HCT116 (cell line): ENCODE data around the gene DNTT. TPM values are rescaled to one million over a fixed set of nuclear protein-coding genes. Genes with fewer than 3 reads are reported as not detected.
A peak's percentile ranks its signal among the peaks of the same experiment; 100 is the strongest.

Experiments used
- ATAC-seq: fragments of 200-7000 bp; cut with Tn5 transposase; 2 replicates; pipeline ENCODE4 v1.9.1; 2020; ENCODE audit warnings: mild to moderate bottlenecking, moderate library complexity
- BruUV-seq: library from RNA; stranded (reverse); fragments of 400-500 nt; replicated peaks from 2 replicates; lab custom pipeline; 2021; lab: Mats Ljungman, UMichigan
- CTCF ChIA-PET: fragments of 300-600 bp; sonication (Branson Sonifier 250); formaldehyde crosslinking; loops from one replicate; lab custom pipeline; 2021; ENCODE audit warnings: antibody characterized with exemption; lab: Charles Lee
- POLR2A ChIA-PET: fragments of 300-600, 350-600 bp; sonication (Branson Sonifier 250); formaldehyde crosslinking; loops from one replicate; lab custom pipeline; 2021; ENCODE audit warnings: antibody characterized with exemption; lab: Charles Lee
- RAD21 ChIA-PET, 2 experiments: fragments of 300-600 bp; sonication (Branson Sonifier 250); formaldehyde crosslinking; loops; one replicate each; lab custom pipeline; 2023; ENCODE audit warnings: low total read pairs in 2 of 2; ENCODE audit not compliant: uncharacterized antibody in 2 of 2, unreplicated experiment in 2 of 2, low non-redundant PET in 1 of 2; lab: Charles Lee
- DNase-seq: peaks from one replicate; pipeline ENCODE4 v3.0.0-alpha.2; 2010; ENCODE audit warnings: low read depth, low spot score
- H2AFZ ChIP-seq: fragments of 200-600 bp; shearing (Covaris generic), sonication (generic); 2 replicates; pipeline ENCODE4 v1.6.1; 2017; ENCODE audit warnings: low read depth, mixed run types, mixed read lengths, antibody characterized with exemption, low read length; ENCODE audit not compliant: poor library complexity, severe bottlenecking
- H3K27ac ChIP-seq: 2 replicates; pipeline ENCODE4 v1.5.1; 2012; ENCODE audit warnings: low read depth, low read length
- H3K27me3 ChIP-seq: fragments of 200-600 bp; sonication (generic); 2 replicates; pipeline ENCODE4 v1.6.1; 2016; ENCODE audit warnings: mixed run types, low read length, mixed read lengths; ENCODE audit not compliant: insufficient read depth
- H3K36me3 ChIP-seq, 2 experiments: fragments of 200-500 bp in 1 of 2; fragments of 200-600 bp in 1 of 2; sonication (Bioruptor generic) in 1 of 2; sonication (generic) in 1 of 2; 2 replicates each; pipeline versions ENCODE4 v1.5.1 to v1.6.1; 2014 to 2016; ENCODE audit warnings: low read length in 2 of 2, inconsistent platforms in 1 of 2, mixed read lengths in 1 of 2, mixed run types in 1 of 2; ENCODE audit not compliant: insufficient read depth in 2 of 2, control insufficient read depth in 1 of 2
- H3K4me1 ChIP-seq, 2 experiments: fragments of 200-600 bp in 1 of 2; sonication (generic) in 1 of 2; 2 replicates each; pipeline versions ENCODE4 v1.5.1 to v1.6.1; 2012 to 2017; ENCODE audit warnings: low read length in 2 of 2, inconsistent platforms in 1 of 2, mild to moderate bottlenecking in 1 of 2, mixed read lengths in 1 of 2, mixed run types in 1 of 2, moderate library complexity in 1 of 2; ENCODE audit not compliant: insufficient read depth in 2 of 2, control insufficient read depth in 1 of 2
- H3K4me2 ChIP-seq: fragments of 200-600 bp; sonication (generic); 2 replicates; pipeline ENCODE4 v1.6.1; 2017; ENCODE audit warnings: mixed run types, low read length, mixed read lengths
- H3K4me3 ChIP-seq, 2 experiments: fragments of 200-600 bp in 1 of 2; sonication (generic) in 1 of 2; replicated peaks in 1 of 2; 2 replicates each; pipeline ENCODE4 v1.5.1; 2011 to 2016; ENCODE audit warnings: low read length in 2 of 2, control low read depth in 1 of 2, low read depth in 1 of 2, mild to moderate bottlenecking in 1 of 2, mixed read lengths in 1 of 2, mixed run types in 1 of 2
- H3K79me2 ChIP-seq: fragments of 200-600 bp; sonication (generic); 2 replicates; pipeline ENCODE4 v1.6.1; 2017; ENCODE audit warnings: mild to moderate bottlenecking, mixed run types, low read length, moderate library complexity, mixed read lengths; ENCODE audit not compliant: insufficient read depth
- H3K9ac ChIP-seq: fragments of 200-600 bp; sonication (generic); 2 replicates; pipeline ENCODE4 v1.6.1; 2016; ENCODE audit warnings: low read length, mixed read lengths
- H3K9me2 ChIP-seq: fragments of 200-600 bp; sonication (generic), shearing (Covaris generic); 2 replicates; pipeline ENCODE4 v1.6.1; 2017; ENCODE audit warnings: mixed run types, mild to moderate bottlenecking, moderate library complexity; ENCODE audit not compliant: insufficient read depth
- H3K9me3 ChIP-seq, 2 experiments: fragments of 200-500 bp in 1 of 2; fragments of 200-600 bp in 1 of 2; sonication (Bioruptor generic) in 1 of 2; sonication (generic) in 1 of 2; 2 replicates each; pipeline ENCODE4 v1.6.1; 2014 to 2017; ENCODE audit warnings: low read length in 2 of 2, mixed read lengths in 2 of 2, inconsistent platforms in 1 of 2, low read depth in 1 of 2, mild to moderate bottlenecking in 1 of 2, mixed run types in 1 of 2, moderate library complexity in 1 of 2; ENCODE audit not compliant: control insufficient read depth in 1 of 2, insufficient read depth in 1 of 2
- H4K20me1 ChIP-seq: fragments of 200-600 bp; sonication (generic), shearing (Covaris generic); 2 replicates; pipeline ENCODE4 v1.6.1; 2017; ENCODE audit warnings: mixed run types, mild to moderate bottlenecking, moderate library complexity; ENCODE audit not compliant: insufficient read depth
- CBX3 ChIP-seq: IDR thresholded peaks from 2 replicates; pipeline ENCODE4 v1.6.1; 2012; ENCODE audit warnings: low read depth
- CEBPB ChIP-seq: IDR thresholded peaks from 2 replicates; pipeline ENCODE4 v1.6.1; 2012; ENCODE audit warnings: low read depth
- CTCF ChIP-seq, 3 experiments: fragments of 200-600 bp in 1 of 3; sonication (generic) in 1 of 3; IDR thresholded peaks in 2 of 3; conservative IDR thresholded peaks in 1 of 3; 2 replicates each; pipeline ENCODE4 v1.5.1; 2012 to 2017; ENCODE audit warnings: low read depth in 2 of 3, low read length in 2 of 3, antibody characterized with exemption in 1 of 3, borderline replicate concordance in 1 of 3, control low read depth in 1 of 3, mild to moderate bottlenecking in 1 of 3, mixed read lengths in 1 of 3, mixed run types in 1 of 3, moderate library complexity in 1 of 3; ENCODE audit not compliant: insufficient read depth in 1 of 3
- ELF1 ChIP-seq: IDR thresholded peaks from 2 replicates; pipeline ENCODE4 v1.6.1; 2012; ENCODE audit warnings: low read depth, borderline replicate concordance
- TCF7L2 ChIP-seq: IDR thresholded peaks from 2 replicates; pipeline ENCODE4 v1.7.0; 2011; ENCODE audit warnings: borderline replicate concordance, inconsistent platforms; ENCODE audit not compliant: insufficient read depth, insufficient read length; ENCODE audit errors: extremely low read depth
- ZFX ChIP-seq: fragments of 450-650 bp; IDR thresholded peaks from 2 replicates; pipeline ENCODE4 v1.6.1; 2017
- ZNF274 ChIP-seq: fragments of 200-500 bp; sonication (Bioruptor generic); IDR thresholded peaks from 2 replicates; pipeline ENCODE4 v1.6.1; 2014; ENCODE audit warnings: mild to moderate bottlenecking, low read depth, low read length, inconsistent platforms
- intact Hi-C: fragments of 100-400 bp; cut with micrococcal nuclease; formaldehyde crosslinking; loops from 2 replicates; pipeline ENCODE4 v1.10.0; 2022
- total RNA-seq: library from RNA; stranded (reverse); gene quantifications from one replicate; pipeline ENCODE4 v1.2.1, GENCODE V29; 2021; ENCODE audit not compliant: unreplicated experiment

DNTT gene
- total RNA-seq, 1 experiment from 2014 or later = not detected

- Histone ChIP-seq H3K4me2 (no peak overlapping the region), H3K27me3 (0 out of 2 replicates have a peak, but pooled peaks cover 2% of the 10 kb centered on the region), H4K20me1 (no peaks in the 10 kb centered on the region), H3K9ac (no peak overlapping the region), H3K27ac (no peak overlapping the region), H3K4me1 (no peaks in the 10 kb centered on the region), H3K9me3 (no peaks in the 10 kb centered on the region), H2AFZ (no peak overlapping the region), H3K4me3 (no peak overlapping the region), H3K79me2 (no peaks in the 10 kb centered on the region), H3K9me2 (no peaks in the 10 kb centered on the region), H3K36me3 (no peaks in the 10 kb centered on the region)
- RAD21 ChIA-PET = no interaction called here
- intact Hi-C loops = no loop called here
- TF ChIP-seq CBX3 (no peak), ELF1 (no peak), CTCF (IDR thresholded peaks at IDR 0.05 in 2 of 3, conservative IDR thresholded peaks at IDR 0.05 in 1 of 3; ENCODE audit: borderline replicate concordance in 1 of 3, insufficient read depth in 1 of 3, low read depth in 2 of 3, low read length in 2 of 3) (peak; percentile 19 to 68 (median 48); a peak in 4 of 6 replicates), ZFX (no peak), CEBPB (no peak), ZNF274 (no peak)
- ATAC-seq (peak; percentile 73; the same call in 1 of the 2 replicates), DNase-seq (no peak)
- CTCF ChIA-PET = no interaction called here
- POLR2A ChIA-PET = no interaction called here
- no TSS peak for BruUV-seq
Observed at GRCh38 chr10:96321822-96322221, 17.6 kb downstream of the DNTT start.

GRCh38 chr10:96322275-96322674 lies 18.0 kb downstream of the DNTT start:
- Histone ChIP-seq H3K27ac (no peak overlapping the region), H3K79me2 (no peaks in the 10 kb centered on the region), H3K9me3 (no peaks in the 10 kb centered on the region), H3K4me1 (no peaks in the 10 kb centered on the region), H3K27me3 (peaks cover 5% of the 10 kb centered on the region; the same call in 1 of the 2 replicates)
- intact Hi-C loops = no loop called here
- ATAC-seq = no peak
- RAD21 ChIA-PET = no interaction called here
- POLR2A ChIA-PET = no interaction called here
- CTCF ChIA-PET = interaction anchor here (1.0 kb wide), 1 partner anchor 12 kb away, joined by 4 read pairs; no protein-coding TSS in a partner anchor
- no peak for TF ChIP-seq TCF7L2
- TF ChIP-seq, all 23 proteins: peak for 0
- Histone ChIP-seq H3K36me3 (no peaks in the 10 kb centered on the region), H3K9ac (no peak overlapping the region), H4K20me1 (no peaks in the 10 kb centered on the region), H3K4me3 (no peak overlapping the region), H2AFZ (no peak overlapping the region), H3K9me2 (no peaks in the 10 kb centered on the region), H3K4me2 (no peak overlapping the region)
- BruUV-seq = no TSS peak
- DNase-seq = no peak
